GM12878 (cell line): Measurements from ENCODE around the gene TBC1D22B. TPM values are rescaled to one million over a fixed set of nuclear protein-coding genes. Genes with fewer than 3 reads are reported as not detected.

Experiments used
- ATAC-seq: fragments of 200-7000 bp; cut with Tn5 transposase; 3 replicates; pipeline ENCODE4 v1.9.1; 2020; ENCODE audit warnings: mild to moderate bottlenecking, moderate library complexity
- BruUV-seq: library from RNA; stranded (reverse); fragments of 400-500 nt; replicated peaks from 2 replicates; lab custom pipeline; 2021; lab: Mats Ljungman, UMichigan
- CTCF ChIA-PET: fragments of 300-600 bp; sonication (Branson Sonifier 250); formaldehyde crosslinking; extraction: SDS; loops from one replicate; lab custom pipeline; 2021; ENCODE audit warnings: inconsistent platforms; lab: Yijun Ruan, JAX
- POLR2A ChIA-PET: fragments of 350-600 bp; formaldehyde crosslinking; extraction: SDS; loops from one replicate; lab custom pipeline; 2021; ENCODE audit warnings: inconsistent platforms; lab: Charles Lee
- RAD21 ChIA-PET: fragments of 300-600 bp; sonication (Branson Sonifier 250); formaldehyde crosslinking; loops from one replicate; lab custom pipeline; 2023; ENCODE audit warnings: antibody characterized with exemption; ENCODE audit not compliant: unreplicated experiment; lab: Charles Lee
- SMC1A ChIA-PET: fragments of 300-600 bp; sonication (Branson Sonifier 250); formaldehyde crosslinking; loops from one replicate; lab custom pipeline; 2023; ENCODE audit not compliant: unreplicated experiment, uncharacterized antibody; lab: Charles Lee
- DNase-seq: peaks from one replicate; pipeline ENCODE4 v3.0.0-alpha.2; 2011; ENCODE audit warnings: low read depth, low spot score
- FAIRE-seq: peaks from 3 replicates; lab custom pipeline; 2011; peaks lifted over from hg19 to GRCh38; lab: Jason Lieb, UNC
- H2AFZ ChIP-seq: 2 replicates; pipeline ENCODE4 v1.6.0; 2011; ENCODE audit warnings: low read depth, low read length, control low read depth; ENCODE audit not compliant: control insufficient read depth
- H3K27ac ChIP-seq: 2 replicates; pipeline ENCODE4 v1.5.1; 2011; ENCODE audit warnings: control low read depth; ENCODE audit not compliant: control insufficient read depth, insufficient read depth
- H3K27me3 ChIP-seq, 2 experiments: replicated peaks in 1 of 2; 2 replicates each; pipeline versions ENCODE4 v1.6.0 to v1.6.1; 2011; ENCODE audit warnings: low read length in 1 of 2; ENCODE audit not compliant: control insufficient read depth in 2 of 2, insufficient read depth in 2 of 2
- H3K36me3 ChIP-seq, 2 experiments: 2 replicates each; pipeline ENCODE4 v1.5.1; 2011; ENCODE audit warnings: low read length in 1 of 2; ENCODE audit not compliant: control insufficient read depth in 2 of 2, insufficient read depth in 2 of 2
- H3K4me1 ChIP-seq: 2 replicates; pipeline ENCODE4 v1.6.1; 2011; ENCODE audit warnings: mild to moderate bottlenecking, low read length, moderate library complexity, mixed read lengths; ENCODE audit not compliant: control insufficient read depth, insufficient read depth
- H3K4me2 ChIP-seq: 2 replicates; pipeline ENCODE4 v1.6.0; 2011; ENCODE audit warnings: control low read depth; ENCODE audit not compliant: control insufficient read depth, insufficient read depth
- H3K4me3 ChIP-seq: fragments of 200-600 bp; sonication (generic); 2 replicates; pipeline ENCODE4 v1.5.1; 2016
- H3K79me2 ChIP-seq: 2 replicates; pipeline ENCODE4 v1.6.0; 2011; ENCODE audit warnings: low read length; ENCODE audit not compliant: control insufficient read depth, insufficient read depth
- H3K9ac ChIP-seq: 2 replicates; pipeline ENCODE4 v1.8.0; 2011; ENCODE audit warnings: low read length, control low read depth, mixed read lengths; ENCODE audit not compliant: control insufficient read depth, insufficient read depth
- H3K9me3 ChIP-seq: replicated peaks from 3 replicates; pipeline ENCODE4 v1.5.1; 2011; ENCODE audit warnings: mild to moderate bottlenecking, low read length; ENCODE audit not compliant: control insufficient read depth, insufficient read depth
- H4K20me1 ChIP-seq: 2 replicates; pipeline ENCODE4 v1.6.0; 2011; ENCODE audit not compliant: control insufficient read depth, insufficient read depth
- HDAC2 ChIP-seq: fragments of 200-600 bp; sonication (generic); IDR thresholded peaks from 2 replicates; pipeline ENCODE4 v1.6.1; 2017
- JUNB ChIP-seq: IDR thresholded peaks from 2 replicates; pipeline ENCODE4 v1.6.1; 2016; ENCODE audit warnings: antibody characterized with exemption, mild to moderate bottlenecking
- MAX ChIP-seq: IDR thresholded peaks from 2 replicates; pipeline ENCODE4 v1.6.1; 2012; ENCODE audit warnings: low read depth, low read length, improper control_type of control experiment
- PAX8 ChIP-seq: fragments of 450-650 bp; IDR thresholded peaks from 2 replicates; pipeline ENCODE4 v1.6.1; 2017; ENCODE audit warnings: mild to moderate bottlenecking, moderate library complexity
- RAD21 ChIP-seq: IDR thresholded peaks from 2 replicates; pipeline ENCODE4 v1.6.1; 2011; ENCODE audit warnings: mild to moderate bottlenecking, low read depth, low read length, moderate library complexity; ENCODE audit not compliant: insufficient read depth
- REST ChIP-seq: IDR thresholded peaks from 2 replicates; pipeline ENCODE4 v1.6.1; 2012; ENCODE audit warnings: mild to moderate bottlenecking, low read depth, low read length
- RFX5 ChIP-seq: IDR thresholded peaks from 2 replicates; pipeline ENCODE4 v1.6.1; 2011; ENCODE audit warnings: low read depth, low read length, improper control_type of control experiment
- SMAD1 ChIP-seq: fragments of 450-650 bp; IDR thresholded peaks from 2 replicates; pipeline ENCODE4 v1.6.1; 2018; ENCODE audit warnings: mild to moderate bottlenecking, low read depth; ENCODE audit not compliant: partially characterized antibody
- SUPT20H ChIP-seq: IDR thresholded peaks from 2 replicates; pipeline ENCODE4 v1.6.1; 2011; ENCODE audit warnings: low read depth, mild to moderate bottlenecking, low read length, moderate library complexity, borderline replicate concordance; ENCODE audit not compliant: control insufficient read depth
- ZNF24 ChIP-seq: fragments of 450-650 bp; IDR thresholded peaks from 2 replicates; pipeline ENCODE4 v1.6.1; 2017; ENCODE audit warnings: antibody characterized with exemption, mild to moderate bottlenecking
- ZNF384 ChIP-seq: IDR thresholded peaks from 2 replicates; pipeline ENCODE4 v1.6.1; 2012; ENCODE audit warnings: low read depth, mild to moderate bottlenecking, low read length, improper control_type of control experiment, borderline replicate concordance
- ZSCAN29 ChIP-seq: fragments of 450-650 bp; IDR thresholded peaks from 2 replicates; pipeline ENCODE4 v1.6.1; 2017; ENCODE audit warnings: mild to moderate bottlenecking, moderate library complexity
- WGBS: methylation state at CpG from one replicate; pipeline ENCODE4 v1.1.6; 2016; ENCODE audit warnings: low lambda C conversion rate; ENCODE audit not compliant: insufficient replicate concordance, insufficient coverage; ENCODE audit errors: missing lambda C conversion rate; 5-methylcytosine and 5-hydroxymethylcytosine counted together
- in situ Hi-C: fragments of 300-500 bp; cut with MboI; formaldehyde crosslinking; loops from 9 replicates; pipeline ENCODE4 v1.14.3; 2018; ENCODE audit warnings: mixed read lengths
- intact Hi-C: fragments of 100-400 bp; cut with micrococcal nuclease; formaldehyde crosslinking; loops from one replicate; pipeline ENCODE4 v1.14.2; 2022; ENCODE audit not compliant: unreplicated experiment
- polyA plus RNA-seq, 11 experiments: library from polyadenylated mRNA; depleted of rRNA in 4 of 11; unstranded in 6 of 11; stranded (reverse) in 5 of 11; fragments of >200 nt; fragmentation: Nextera tagmentation in 4 of 11; fragmentation: Illumina TruSeq in 1 of 11; extraction: Ambion mirVana in 4 of 11; extraction: Trizol in 1 of 11; gene quantifications; 1 replicate in 1 of 11; 2 replicates in 10 of 11; pipeline versions ENCODE4 v1.2.1 to v1.2.3, GENCODE V29; 2011 to 2016; ENCODE audit warnings: inconsistent platforms in 2 of 11, missing spikeins in 2 of 11, low read depth in 1 of 11
- total RNA-seq, 4 experiments: library from RNA; depleted of rRNA in 3 of 4; stranded (reverse); fragments of >200 nt in 3 of 4; fragmentation: Illumina TruSeq in 1 of 4; extraction: Trizol in 1 of 4; gene quantifications; 2 replicates each; pipeline versions ENCODE4 v1.2.1 to v1.2.3, GENCODE V29; 2013 to 2021
- TF ChIP-seq, protein P1 (sequence below), 3 experiments: IDR thresholded peaks in 2 of 3; conservative IDR thresholded peaks in 1 of 3; 2 replicates each; pipeline ENCODE4 v1.5.1; 2011; ENCODE audit warnings: low read depth in 3 of 3, low read length in 3 of 3, mild to moderate bottlenecking in 3 of 3, control low read depth in 2 of 3, moderate library complexity in 2 of 3, inconsistent platforms in 1 of 3, mixed read lengths in 1 of 3; ENCODE audit not compliant: control insufficient read depth in 2 of 3, insufficient read depth in 1 of 3; ENCODE audit errors: extremely low read depth in 1 of 3
- TF ChIP-seq, protein P2 (sequence below): IDR thresholded peaks from 2 replicates; pipeline ENCODE4 v1.6.1; 2012; ENCODE audit warnings: low read depth, low read length, improper control_type of control experiment
- TF ChIP-seq, protein P3 (sequence below): fragments of 450-650 bp; IDR thresholded peaks from 2 replicates; pipeline ENCODE4 v1.6.1; 2017; ENCODE audit warnings: mild to moderate bottlenecking, low read depth, inconsistent platforms; ENCODE audit not compliant: poor library complexity, severe bottlenecking

The TBC1D22B gene
- total and polyA plus RNA-seq, 10 of the 15 experiments (the other 5 are each of a cell fraction or from before 2014, with no cell fraction given): 3.4 to 18.7 (median 14.1) TPM

GRCh38 chr6:37381579-37381978 lies 124.0 kb downstream of the TBC1D22B start:
- SMC1A ChIA-PET: interaction anchor here (0.8 to 2.7 kb wide), 13 partner anchors 10 to 311 kb away, joined by 3 to 11 read pairs (median 4); no protein-coding TSS in a partner anchor
- H3K9ac ChIP-seq: no peak overlapping the region
- no peaks in the 10 kb centered on the region for H3K27me3 ChIP-seq
- POLR2A ChIA-PET: no interaction called here
- 23% methylated on average over 2 of the region's 2 CpGs for WGBS
- no peak overlapping the region for H3K27ac ChIP-seq
- no peaks in the 10 kb centered on the region for H3K9me3 ChIP-seq
- RAD21 ChIA-PET: interaction anchor here (1.1 to 2.6 kb wide), 3 partner anchors 53 to 311 kb away, joined by 3 to 10 read pairs (median 3); no protein-coding TSS in a partner anchor
- peaks cover 3% of the 10 kb centered on the region; the same call in 1 of the 2 replicates for H3K4me1 ChIP-seq
- H3K79me2 ChIP-seq: no peaks in the 10 kb centered on the region
- CTCF ChIA-PET: interaction anchor here (0.8 to 2.7 kb wide), 21 partner anchors 9 to 311 kb away, joined by 3 to 13 read pairs (median 3); no protein-coding TSS in a partner anchor
- H2AFZ ChIP-seq: no peak overlapping the region
- no peaks in the 10 kb centered on the region for H4K20me1 ChIP-seq
- peak; percentile 87 for ATAC-seq
- BruUV-seq: TSS peak; percentile 45
- peak; percentile 32 for DNase-seq
- intact Hi-C loops: loop anchor here (5.0 kb wide), 3 partner anchors 106 to 311 kb away; no protein-coding TSS in a partner anchor
- peak; percentile 100 for FAIRE-seq
- H3K4me2 ChIP-seq: no peak overlapping the region
- H3K4me3 ChIP-seq: no peak overlapping the region
- peaks cover 7 to 28% of the 10 kb centered on the region in 2 experiments; a peak in 3 of 4 replicates for H3K36me3 ChIP-seq
- in situ Hi-C loops: no loop called here
- TF ChIP-seq SMAD1 (no peak), REST (peak; percentile 72), ZSCAN29 (no peak), ZNF24 (peak; percentile 70), JUNB (no peak), SUPT20H (no peak), RAD21 (peak; percentile 76), HDAC2 (no peak), MAX (no peak), RFX5 (no peak), PAX8 (no peak), ZNF384 (peak; percentile 79)
- TF ChIP-seq, protein P1, sequence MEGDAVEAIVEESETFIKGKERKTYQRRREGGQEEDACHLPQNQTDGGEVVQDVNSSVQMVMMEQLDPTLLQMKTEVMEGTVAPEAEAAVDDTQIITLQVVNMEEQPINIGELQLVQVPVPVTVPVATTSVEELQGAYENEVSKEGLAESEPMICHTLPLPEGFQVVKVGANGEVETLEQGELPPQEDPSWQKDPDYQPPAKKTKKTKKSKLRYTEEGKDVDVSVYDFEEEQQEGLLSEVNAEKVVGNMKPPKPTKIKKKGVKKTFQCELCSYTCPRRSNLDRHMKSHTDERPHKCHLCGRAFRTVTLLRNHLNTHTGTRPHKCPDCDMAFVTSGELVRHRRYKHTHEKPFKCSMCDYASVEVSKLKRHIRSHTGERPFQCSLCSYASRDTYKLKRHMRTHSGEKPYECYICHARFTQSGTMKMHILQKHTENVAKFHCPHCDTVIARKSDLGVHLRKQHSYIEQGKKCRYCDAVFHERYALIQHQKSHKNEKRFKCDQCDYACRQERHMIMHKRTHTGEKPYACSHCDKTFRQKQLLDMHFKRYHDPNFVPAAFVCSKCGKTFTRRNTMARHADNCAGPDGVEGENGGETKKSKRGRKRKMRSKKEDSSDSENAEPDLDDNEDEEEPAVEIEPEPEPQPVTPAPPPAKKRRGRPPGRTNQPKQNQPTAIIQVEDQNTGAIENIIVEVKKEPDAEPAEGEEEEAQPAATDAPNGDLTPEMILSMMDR (IDR thresholded peaks at IDR 0.05 in 2 of 3, conservative IDR thresholded peaks at IDR 0.05 in 1 of 3; ENCODE audit: control insufficient read depth in 2 of 3, extremely low read depth in 1 of 3, insufficient read depth in 1 of 3, low read depth in 3 of 3, low read length in 3 of 3): peak; percentile 72 to 85 (median 83)
- TF ChIP-seq, protein P2, sequence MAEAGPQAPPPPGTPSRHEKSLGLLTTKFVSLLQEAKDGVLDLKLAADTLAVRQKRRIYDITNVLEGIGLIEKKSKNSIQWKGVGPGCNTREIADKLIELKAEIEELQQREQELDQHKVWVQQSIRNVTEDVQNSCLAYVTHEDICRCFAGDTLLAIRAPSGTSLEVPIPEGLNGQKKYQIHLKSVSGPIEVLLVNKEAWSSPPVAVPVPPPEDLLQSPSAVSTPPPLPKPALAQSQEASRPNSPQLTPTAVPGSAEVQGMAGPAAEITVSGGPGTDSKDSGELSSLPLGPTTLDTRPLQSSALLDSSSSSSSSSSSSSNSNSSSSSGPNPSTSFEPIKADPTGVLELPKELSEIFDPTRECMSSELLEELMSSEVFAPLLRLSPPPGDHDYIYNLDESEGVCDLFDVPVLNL: no peak
- TF ChIP-seq, protein P3, sequence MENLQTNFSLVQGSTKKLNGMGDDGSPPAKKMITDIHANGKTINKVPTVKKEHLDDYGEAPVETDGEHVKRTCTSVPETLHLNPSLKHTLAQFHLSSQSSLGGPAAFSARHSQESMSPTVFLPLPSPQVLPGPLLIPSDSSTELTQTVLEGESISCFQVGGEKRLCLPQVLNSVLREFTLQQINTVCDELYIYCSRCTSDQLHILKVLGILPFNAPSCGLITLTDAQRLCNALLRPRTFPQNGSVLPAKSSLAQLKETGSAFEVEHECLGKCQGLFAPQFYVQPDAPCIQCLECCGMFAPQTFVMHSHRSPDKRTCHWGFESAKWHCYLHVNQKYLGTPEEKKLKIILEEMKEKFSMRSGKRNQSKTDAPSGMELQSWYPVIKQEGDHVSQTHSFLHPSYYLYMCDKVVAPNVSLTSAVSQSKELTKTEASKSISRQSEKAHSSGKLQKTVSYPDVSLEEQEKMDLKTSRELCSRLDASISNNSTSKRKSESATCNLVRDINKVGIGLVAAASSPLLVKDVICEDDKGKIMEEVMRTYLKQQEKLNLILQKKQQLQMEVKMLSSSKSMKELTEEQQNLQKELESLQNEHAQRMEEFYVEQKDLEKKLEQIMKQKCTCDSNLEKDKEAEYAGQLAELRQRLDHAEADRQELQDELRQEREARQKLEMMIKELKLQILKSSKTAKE: no peak
